Effector memory CD8-positive, alpha-beta T cell (primary cell): ENCODE data around the gene CSKMT.
"Not testable (repeated sequence)": the region's sequence is repeated elsewhere in the genome, so short reads cannot be mapped to it uniquely, and the experiment has no call there.

Source experiments
- ATAC-seq: fragments of 150-1000 bp; cut with Tn5 transposase; replicated peaks from 2 replicates; pipeline ENCODE4 v1.10.0; 2021; ENCODE audit warnings: mild to moderate bottlenecking, moderate library complexity
- DNase-seq, 3 experiments: peaks; one replicate each; pipeline ENCODE4 v3.0.0; 2021
- H3K27ac Mint-ChIP-seq, 2 donors: one replicate each; pipeline ENCODE4 v1.8.0; 2022; ENCODE audit warnings: mild to moderate bottlenecking in 2 of 2, mixed read lengths in 2 of 2, moderate library complexity in 2 of 2
- H3K27me3 Mint-ChIP-seq, 2 donors: one replicate each; pipeline ENCODE4 v1.8.0; 2022; ENCODE audit warnings: mixed read lengths in 2 of 2
- H3K36me3 Mint-ChIP-seq: one replicate; pipeline ENCODE4 v1.8.0; 2022; ENCODE audit warnings: mild to moderate bottlenecking, moderate library complexity, mixed read lengths; ENCODE audit not compliant: insufficient read depth
- H3K4me1 Mint-ChIP-seq, 2 donors: one replicate each; pipeline ENCODE4 v1.8.0; 2022; ENCODE audit warnings: low read depth in 2 of 2, mixed read lengths in 2 of 2
- H3K4me3 Mint-ChIP-seq, 2 donors: one replicate each; pipeline ENCODE4 v1.8.0; 2022; ENCODE audit warnings: mild to moderate bottlenecking in 2 of 2, mixed read lengths in 2 of 2, moderate library complexity in 2 of 2
- H3K9me3 Mint-ChIP-seq, 2 donors: one replicate each; pipeline ENCODE4 v1.8.0; 2022; ENCODE audit warnings: mixed read lengths in 2 of 2

The CSKMT gene

DNA sequence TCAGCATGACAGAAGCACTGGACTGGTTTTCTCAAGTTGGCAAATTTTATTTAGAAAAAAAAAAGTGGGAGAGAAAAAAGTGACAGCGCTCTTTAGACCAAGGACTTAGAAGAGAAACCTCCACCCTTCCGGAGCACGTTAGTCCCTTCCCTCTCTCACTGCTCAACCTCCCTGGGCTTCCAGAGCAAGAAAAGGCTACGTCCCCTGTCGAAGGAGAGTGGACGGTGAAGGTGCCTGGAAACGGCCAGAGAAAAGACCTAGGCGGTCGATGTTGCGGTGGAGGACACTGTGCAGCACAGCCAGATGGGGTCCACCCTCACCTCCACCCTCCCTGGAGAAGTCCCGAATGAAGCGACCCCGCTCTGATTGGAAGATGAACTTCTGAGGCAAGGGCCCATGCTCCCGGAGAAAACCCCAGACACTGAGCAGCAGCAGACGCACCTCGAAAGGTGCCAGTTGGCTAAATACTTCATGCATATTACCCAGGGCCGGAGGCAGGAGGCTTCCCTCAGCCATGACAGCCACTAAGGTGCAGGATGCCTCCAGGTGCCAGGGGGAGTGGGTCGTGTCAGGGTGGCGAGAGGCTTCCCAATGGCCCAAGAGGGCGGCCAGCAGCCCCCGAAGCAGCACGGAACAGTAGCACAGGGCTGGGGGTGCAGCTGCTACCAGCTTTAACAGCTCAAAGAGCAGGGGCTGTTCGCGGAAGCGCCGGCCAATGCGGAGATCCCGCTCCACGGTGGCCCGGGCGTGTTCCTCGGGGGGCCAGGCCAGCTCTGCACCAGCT is 18.1 kb upstream of the CSKMT start:
- DNase-seq: no peak
- Mint-ChIP-seq H3K9me3 (no peaks in the 10 kb centered on the region), H3K27me3 (no peaks in the 10 kb centered on the region), H3K4me1 (peaks cover 9 to 19% of the 10 kb centered on the region in 2 donors), H3K36me3 (peaks cover 36% of the 10 kb centered on the region), H3K27ac (peak overlapping the region; percentile 86 to 96), H3K4me3 (peak overlapping the region; percentile 86 to 93)
- ATAC-seq: no peak

DNA sequence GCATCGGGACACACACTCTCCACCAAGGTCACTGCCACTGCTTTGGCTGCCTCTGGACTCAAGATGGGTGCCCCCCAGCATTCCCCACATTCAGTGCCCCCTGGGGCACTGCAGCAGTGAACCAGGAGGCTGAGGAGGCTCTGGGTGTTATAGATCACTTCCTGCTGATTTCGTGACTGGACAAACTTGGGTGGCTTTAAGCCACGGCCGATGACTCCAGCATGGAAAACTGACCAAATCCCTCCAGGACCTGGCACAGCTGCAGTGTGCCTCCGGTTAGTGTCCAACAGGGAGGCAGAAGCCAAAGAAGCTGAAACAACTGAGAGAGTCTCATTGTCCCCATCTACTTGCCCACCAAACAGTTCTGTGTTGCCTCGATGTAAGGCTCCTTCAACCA is 17.5 kb upstream of the CSKMT start:
- H3K27ac Mint-ChIP-seq: no peak overlapping the region
- DNase-seq: no peak
- no peaks in the 10 kb centered on the region for H3K9me3 Mint-ChIP-seq
- ATAC-seq: no peak
- H3K27me3 Mint-ChIP-seq: no peaks in the 10 kb centered on the region
- H3K36me3 Mint-ChIP-seq: peaks cover 36% of the 10 kb centered on the region
- H3K4me3 Mint-ChIP-seq: no peak overlapping the region
- peaks cover 14 to 24% of the 10 kb centered on the region in 2 donors for H3K4me1 Mint-ChIP-seq

DNA sequence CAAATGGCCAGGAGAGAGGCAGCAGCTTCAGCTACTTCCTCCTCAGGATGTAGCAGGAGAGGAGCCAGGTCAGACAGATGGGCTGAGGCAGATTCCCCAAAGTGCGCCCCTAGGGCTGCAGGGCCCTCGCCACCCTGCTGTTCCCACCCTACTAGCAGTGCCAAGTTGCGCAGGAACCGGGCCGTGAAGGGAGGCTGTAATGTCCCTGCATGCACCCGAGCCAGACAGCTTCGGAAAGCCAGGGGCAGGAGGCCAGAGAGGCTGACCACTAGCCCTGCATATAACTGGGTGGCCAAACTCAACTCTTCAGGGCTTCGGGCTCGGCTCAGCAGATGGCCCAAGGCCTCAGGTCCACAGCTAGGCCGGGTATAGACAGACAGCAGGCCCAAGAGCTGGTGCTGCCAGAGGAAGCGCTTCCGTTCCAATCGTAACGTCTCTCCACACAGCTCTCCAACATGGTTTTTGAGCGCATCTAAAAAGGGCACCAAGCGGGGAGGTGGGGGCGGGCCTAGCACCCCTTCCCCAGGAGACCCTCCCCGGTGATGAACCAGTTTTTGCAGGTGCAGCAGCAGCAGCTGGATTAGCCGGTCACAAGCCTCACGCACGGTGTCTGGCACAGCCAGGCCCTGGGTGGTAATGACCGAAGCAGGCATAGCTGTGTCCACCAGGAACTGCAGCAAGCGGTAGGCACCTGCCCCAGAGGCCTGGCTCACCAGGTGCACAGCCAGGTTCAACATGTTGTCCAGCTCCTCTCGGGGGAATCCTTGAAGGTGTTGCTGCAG is 16.7 kb upstream of the CSKMT start:
- ATAC-seq (no peak), DNase-seq (no peak)
- peaks cover 38% of the 10 kb centered on the region for H3K36me3 Mint-ChIP-seq
- no peaks in the 10 kb centered on the region for H3K27me3 Mint-ChIP-seq
- no peaks in the 10 kb centered on the region for H3K9me3 Mint-ChIP-seq
- peaks cover 18 to 27% of the 10 kb centered on the region in 2 donors for H3K4me1 Mint-ChIP-seq
- no peak overlapping the region for H3K4me3 Mint-ChIP-seq
- H3K27ac Mint-ChIP-seq: no peak overlapping the region

DNA sequence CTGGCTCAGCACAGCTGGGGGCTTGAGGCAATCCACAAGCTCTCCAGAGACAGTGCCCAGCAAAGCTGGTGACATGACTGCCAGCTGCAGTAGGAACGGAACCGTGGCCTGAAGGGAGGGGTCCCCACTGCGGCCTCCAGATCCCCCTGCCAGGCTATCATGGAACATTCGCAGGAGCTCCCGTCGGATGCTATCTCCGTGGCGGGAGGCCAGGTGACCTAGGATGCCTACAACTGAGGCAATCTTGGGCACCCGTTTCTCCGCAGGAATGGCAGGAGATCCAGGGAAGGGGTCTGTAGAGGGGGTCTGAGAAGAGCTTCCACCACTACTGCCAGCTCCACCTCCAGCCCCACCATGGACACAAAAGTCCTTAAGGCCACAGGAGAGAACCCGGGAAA is 16.1 kb upstream of the CSKMT start:
- no peak overlapping the region for H3K4me3 Mint-ChIP-seq
- ATAC-seq (no peak), DNase-seq (no peak)
- no peaks in the 10 kb centered on the region for H3K9me3 Mint-ChIP-seq
- H3K36me3 Mint-ChIP-seq: peaks cover 41% of the 10 kb centered on the region
- no peaks in the 10 kb centered on the region for H3K27me3 Mint-ChIP-seq
- H3K4me1 Mint-ChIP-seq: peaks cover 21 to 29% of the 10 kb centered on the region in 2 donors
- H3K27ac Mint-ChIP-seq: no peak overlapping the region

DNA sequence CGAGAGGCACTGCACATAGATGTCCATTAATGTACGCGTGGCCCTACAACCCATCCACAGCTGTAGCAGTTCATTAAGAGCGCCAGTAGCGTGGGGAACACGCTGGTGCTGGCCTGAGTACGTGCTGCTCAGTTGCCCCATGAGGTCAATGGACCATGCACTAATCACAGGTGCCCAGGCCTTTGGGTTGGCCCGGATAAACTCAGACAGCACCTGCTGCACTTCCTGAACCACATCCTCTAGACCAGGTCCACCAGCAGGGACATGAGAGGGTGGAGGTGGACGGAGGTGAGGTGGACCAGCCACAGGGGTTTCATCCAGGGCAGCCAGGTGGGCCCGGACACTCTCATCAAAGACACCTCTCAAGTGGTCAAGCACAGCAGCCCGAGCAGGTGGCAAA is 15.6 kb upstream of the CSKMT start:
- Mint-ChIP-seq H3K27ac (no peak overlapping the region), H3K27me3 (no peaks in the 10 kb centered on the region), H3K9me3 (no peaks in the 10 kb centered on the region), H3K4me1 (peaks cover 21 to 29% of the 10 kb centered on the region in 2 donors), H3K36me3 (peaks cover 43% of the 10 kb centered on the region), H3K4me3 (no peak overlapping the region)
- DNase-seq (no peak), ATAC-seq (no peak)

DNA sequence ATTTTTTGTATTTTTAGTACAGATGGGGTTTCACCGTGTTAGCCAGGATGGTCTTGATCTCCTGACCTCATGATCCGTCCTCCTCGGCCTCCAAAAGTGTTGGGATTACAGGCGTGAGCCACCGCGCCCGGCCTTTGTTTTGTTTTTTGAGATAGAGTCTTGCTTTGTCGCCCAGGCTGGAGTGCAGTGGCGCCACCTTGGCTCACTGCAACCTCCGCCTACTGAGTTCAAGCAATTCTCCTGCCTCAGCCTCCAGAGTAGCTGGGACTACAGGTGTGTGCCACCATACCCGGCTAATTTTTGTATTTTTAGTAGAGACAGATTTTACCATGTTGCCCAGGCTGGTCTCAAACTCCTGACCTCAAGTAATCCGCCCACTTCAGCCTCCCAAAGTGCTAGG is 14.8 kb upstream of the CSKMT start:
- ATAC-seq, H3K9me3 Mint-ChIP-seq, H3K4me3 Mint-ChIP-seq, DNase-seq, H3K27me3 Mint-ChIP-seq: not testable (repeated sequence)
- peaks cover 43% of the 10 kb centered on the region for H3K36me3 Mint-ChIP-seq
- peaks cover 17 to 25% of the 10 kb centered on the region in 2 donors for H3K4me1 Mint-ChIP-seq
- H3K27ac Mint-ChIP-seq: peak overlapping the region in 1 of 2 donors; percentile 49

DNA sequence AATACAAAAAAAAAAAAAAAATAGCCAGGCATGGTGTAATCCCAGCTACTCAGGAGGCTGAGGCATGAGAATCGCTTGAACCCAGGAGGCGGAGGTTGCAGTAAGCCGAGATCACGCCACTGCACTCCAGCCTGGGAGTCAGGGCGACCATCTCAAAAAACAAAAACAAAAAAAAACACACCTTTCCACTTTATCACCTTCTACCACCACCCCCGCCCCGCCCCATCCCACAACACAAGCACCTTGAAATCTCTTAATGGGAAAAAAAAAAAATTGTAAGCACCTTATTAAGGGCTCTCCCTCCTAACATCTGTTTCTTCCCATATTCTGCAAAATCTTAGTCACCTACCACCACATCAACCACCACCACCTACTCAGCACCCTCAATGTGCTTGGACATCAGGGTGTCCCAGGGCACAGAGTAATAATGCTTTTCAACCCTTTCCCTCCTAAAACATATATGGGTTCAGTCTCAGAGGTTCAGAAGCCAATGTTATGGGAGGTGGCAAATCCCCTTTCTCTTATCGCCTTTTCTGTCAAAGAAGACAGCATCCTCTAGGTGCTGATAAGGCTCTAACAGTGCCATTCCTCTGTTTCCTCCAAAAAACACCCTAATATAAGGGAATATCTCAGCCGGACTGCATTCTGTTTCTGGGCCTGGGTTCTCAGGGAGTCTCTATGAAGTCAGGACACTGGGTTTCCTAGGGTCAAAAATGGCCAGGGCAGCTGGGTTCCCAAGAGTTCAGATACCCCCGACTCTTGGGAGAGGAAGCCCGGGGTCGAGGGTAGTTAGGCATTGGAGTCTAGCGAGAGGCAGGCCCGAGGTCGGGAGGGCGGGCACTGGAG is 12.7 kb upstream of the CSKMT start:
- Mint-ChIP-seq H3K4me3 (peak overlapping the region; percentile 93 to 95), H3K36me3 (peaks cover 33% of the 10 kb centered on the region), H3K4me1 (peaks cover 12 to 20% of the 10 kb centered on the region in 2 donors), H3K27ac (peak overlapping the region; percentile 97 to 99), H3K27me3 (no peaks in the 10 kb centered on the region), H3K9me3 (no peaks in the 10 kb centered on the region)
- ATAC-seq: peak; percentile 3
- peak in 1 of 3 experiments; percentile 28 for DNase-seq

DNA sequence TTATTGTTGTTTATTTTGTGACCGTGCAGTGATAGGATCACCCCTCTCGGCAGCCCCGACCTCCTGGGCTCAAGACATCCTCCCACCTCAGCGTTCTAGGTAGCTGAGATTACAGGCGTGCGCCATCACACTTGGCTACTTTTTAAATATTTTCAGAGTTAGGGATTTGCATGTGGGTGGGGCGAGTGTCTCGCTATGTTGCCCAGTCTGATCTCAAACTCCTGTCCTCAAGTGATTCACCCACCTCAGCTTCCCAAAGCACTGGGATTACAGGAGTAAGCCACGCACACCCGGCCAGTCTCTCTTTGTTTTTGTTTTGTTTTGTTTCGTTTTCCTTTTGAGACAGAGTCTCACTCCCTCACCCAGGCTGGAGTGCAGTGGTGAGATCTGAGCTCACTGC is 10.8 kb upstream of the CSKMT start:
- Mint-ChIP-seq H3K9me3 (no peaks in the 10 kb centered on the region), H3K36me3 (peaks cover 30% of the 10 kb centered on the region), H3K4me1 (peaks cover 12 to 20% of the 10 kb centered on the region in 2 donors), H3K4me3 (peak overlapping the region; percentile 56 to 93), H3K27ac (peak overlapping the region; percentile 97 to 99), H3K27me3 (no peaks in the 10 kb centered on the region)
- no peak for DNase-seq
- ATAC-seq: no peak

DNA sequence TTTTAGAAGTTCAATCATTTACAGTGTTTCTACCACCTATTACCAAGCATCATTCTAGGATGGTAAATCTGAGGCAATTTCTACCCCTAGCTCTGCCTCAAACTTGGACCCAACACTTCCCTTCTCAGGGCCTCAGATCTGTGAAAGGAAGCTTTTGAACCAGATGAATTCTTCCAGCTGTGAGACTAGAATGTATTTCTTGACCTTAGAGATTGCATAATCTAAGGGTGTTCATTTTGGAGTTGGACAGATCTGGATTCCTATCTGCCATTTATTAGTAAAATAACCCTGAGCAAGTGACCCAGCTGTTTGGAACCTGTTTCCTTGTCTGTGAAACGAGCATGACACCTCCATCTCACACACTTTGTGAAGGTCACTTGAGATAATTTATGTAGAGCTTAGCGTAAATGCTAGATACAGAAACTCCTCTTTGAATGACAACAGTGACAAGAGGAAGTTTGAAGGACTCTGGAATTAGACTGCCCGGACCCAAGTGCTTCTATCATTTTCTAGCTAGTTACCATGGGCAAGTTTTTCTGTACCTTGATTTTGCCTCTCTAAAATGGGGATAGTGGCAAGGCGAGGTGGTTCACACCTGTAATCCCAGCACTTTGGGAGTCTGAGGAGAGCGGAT is 8.2 kb upstream of the CSKMT start:
- H3K4me1 Mint-ChIP-seq: peaks cover 12% of the 10 kb centered on the region in 2 donors
- ATAC-seq (no peak), DNase-seq (no peak)
- no peak overlapping the region for H3K27ac Mint-ChIP-seq
- no peak overlapping the region for H3K4me3 Mint-ChIP-seq
- peaks cover 38% of the 10 kb centered on the region for H3K36me3 Mint-ChIP-seq
- no peaks in the 10 kb centered on the region for H3K9me3 Mint-ChIP-seq
- no peaks in the 10 kb centered on the region for H3K27me3 Mint-ChIP-seq

DNA sequence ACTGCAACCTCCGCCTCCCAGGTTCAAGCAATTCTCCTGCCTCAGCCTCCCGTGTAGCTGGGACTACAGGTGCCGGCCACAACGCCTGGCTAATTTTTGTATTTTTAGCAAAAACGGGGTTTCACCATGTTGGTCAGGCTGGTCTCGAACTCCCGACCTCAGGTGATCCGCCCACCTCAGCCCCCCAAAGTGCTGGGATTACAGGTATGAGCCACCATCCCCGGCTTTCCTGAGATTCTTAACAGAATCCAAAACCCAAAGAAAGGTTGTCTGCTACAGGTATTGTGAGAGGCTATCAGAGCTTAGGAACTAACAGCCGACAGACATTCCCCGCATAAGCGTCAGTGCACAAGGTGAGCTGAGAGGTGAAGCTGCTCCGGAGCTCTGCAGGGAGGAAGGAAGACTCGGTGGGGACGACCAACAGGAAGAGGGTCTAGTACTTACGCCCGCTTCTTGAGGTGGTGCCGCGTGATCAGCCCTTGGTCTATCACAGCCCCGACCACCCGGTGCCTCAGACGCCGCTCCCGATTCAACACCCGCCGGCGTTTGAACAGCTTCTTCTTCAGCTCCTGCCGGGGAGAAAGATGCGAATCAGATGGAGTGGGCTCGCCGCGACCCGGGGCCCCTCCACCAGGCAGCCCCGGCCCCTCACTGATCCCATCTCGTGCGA is 572 bp upstream of the CSKMT start:
- Mint-ChIP-seq H3K4me1 (peaks cover 17 to 27% of the 10 kb centered on the region in 2 donors), H3K36me3 (peaks cover 39% of the 10 kb centered on the region), H3K4me3 (peak overlapping the region; percentile 95 to 96), H3K27ac (peak overlapping the region; percentile 96 to 98), H3K27me3 (no peaks in the 10 kb centered on the region), H3K9me3 (no peaks in the 10 kb centered on the region)
- peak in 2 of 3 experiments; percentile 39 to 46 for DNase-seq
- ATAC-seq: peak; percentile 45

DNA sequence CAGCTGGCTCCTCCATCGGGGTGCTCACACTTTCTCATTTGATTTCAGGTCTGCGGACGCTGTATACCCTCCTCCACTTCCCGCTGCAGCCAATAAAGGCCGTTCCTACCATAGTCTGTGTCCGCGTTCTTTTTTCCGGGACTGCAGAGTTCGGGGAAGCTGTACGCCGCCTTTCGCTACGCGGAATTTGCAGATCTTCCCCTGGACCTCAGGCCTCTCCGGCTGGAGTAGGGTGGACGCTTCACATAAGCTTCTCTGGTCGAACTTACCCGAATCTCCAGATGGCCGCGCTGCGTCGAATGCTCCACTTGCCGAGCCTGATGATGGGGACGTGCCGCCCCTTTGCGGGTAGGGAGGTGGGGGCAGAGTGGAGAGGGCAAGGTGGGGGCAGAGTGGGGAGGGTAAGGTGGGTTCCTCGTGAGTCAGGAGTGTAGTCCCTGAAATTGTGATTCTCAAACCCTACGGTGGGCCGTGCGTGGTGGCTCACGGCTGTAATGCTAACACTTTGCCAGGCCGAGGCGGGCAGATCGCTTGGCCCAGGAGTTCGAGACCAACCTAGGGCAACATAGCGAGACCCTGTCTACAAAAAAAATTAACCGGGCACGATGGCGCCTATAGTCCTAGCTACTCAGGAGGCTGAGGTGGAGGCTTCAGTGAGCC is 617 bp downstream of the CSKMT start:
- H3K27ac Mint-ChIP-seq: peak overlapping the region; percentile 96 to 98
- H3K4me1 Mint-ChIP-seq: peaks cover 19 to 33% of the 10 kb centered on the region in 2 donors
- DNase-seq (peak; percentile 53 to 59 (median 54)), ATAC-seq (peak; percentile 54)
- H3K27me3 Mint-ChIP-seq: no peaks in the 10 kb centered on the region
- peaks cover 39% of the 10 kb centered on the region for H3K36me3 Mint-ChIP-seq
- H3K4me3 Mint-ChIP-seq: peak overlapping the region; percentile 95 to 96
- H3K9me3 Mint-ChIP-seq: no peaks in the 10 kb centered on the region

DNA sequence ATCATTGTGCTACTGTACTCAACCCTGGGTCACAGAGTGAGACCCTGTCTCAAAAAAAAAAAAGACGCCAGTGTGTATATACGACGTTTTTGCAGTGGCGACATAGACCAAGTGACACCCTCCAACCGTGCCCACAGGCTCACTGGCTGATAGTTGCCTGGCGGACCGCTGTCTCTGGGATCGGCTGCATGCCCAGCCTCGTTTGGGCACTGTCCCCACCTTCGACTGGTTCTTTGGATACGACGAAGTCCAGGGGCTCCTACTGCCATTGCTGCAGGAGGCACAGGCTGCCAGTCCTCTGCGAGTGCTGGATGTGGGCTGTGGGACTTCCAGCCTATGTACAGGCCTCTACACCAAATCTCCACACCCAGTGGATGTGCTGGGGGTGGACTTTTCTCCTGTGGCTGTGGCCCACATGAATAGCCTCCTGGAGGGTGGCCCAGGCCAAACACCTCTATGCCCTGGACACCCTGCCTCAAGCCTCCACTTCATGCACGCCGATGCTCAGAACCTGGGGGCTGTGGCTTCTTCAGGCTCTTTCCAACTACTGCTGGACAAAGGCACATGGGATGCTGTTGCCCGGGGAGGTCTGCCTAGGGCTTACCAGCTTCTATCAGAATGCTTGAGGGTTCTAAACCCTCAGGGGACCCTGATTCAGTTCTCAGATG is 1.3 kb downstream of the CSKMT start:
- no peaks in the 10 kb centered on the region for H3K27me3 Mint-ChIP-seq
- H3K4me1 Mint-ChIP-seq: peaks cover 23 to 39% of the 10 kb centered on the region in 2 donors
- no peaks in the 10 kb centered on the region for H3K9me3 Mint-ChIP-seq
- peak overlapping the region; percentile 95 to 96 for H3K4me3 Mint-ChIP-seq
- H3K36me3 Mint-ChIP-seq: peaks cover 33% of the 10 kb centered on the region
- H3K27ac Mint-ChIP-seq: peak overlapping the region; percentile 96 to 98
- ATAC-seq (no peak), DNase-seq (no peak)
